ENCODE data around the gene ZNF469. TPM values are rescaled to one million over a fixed set of nuclear protein-coding genes. Genes with fewer than 3 reads are reported as not detected.

ZNF469 gene
- total RNA-seq, 3 donors from 2014 or later (not counting 1 experiment from before 2014, with no cell fraction given) = 4.5 to 5.8 (median 4.9) TPM

GRCh38 chr16:88400186-88400585, 17.4 kb downstream of the ZNF469 start:
- H3K4me3 Mint-ChIP-seq = no peak overlapping the region
- 96% methylated on average over 9 of the region's 9 CpGs for whole genome bisulfite sequencing (ENCODE audit: insufficient coverage)
- H3K36me3 Mint-ChIP-seq = no peaks in the 10 kb centered on the region
- Histone ChIP-seq H3K4me1 (ENCODE audit: control insufficient read depth, insufficient read depth, low read length) (peaks cover 5% of the 10 kb centered on the region), H3K9me3 (ENCODE audit: control insufficient read depth, insufficient read depth, low read length) (no peaks in the 10 kb centered on the region), H3K27me3 (ENCODE audit: control insufficient read depth, insufficient read depth, low read length) (peaks cover 2% of the 10 kb centered on the region), H3K4me3 (ENCODE audit: low read length) (no peak overlapping the region), H3K36me3 (ENCODE audit: control insufficient read depth, insufficient read depth, low read length) (no peaks in the 10 kb centered on the region), H3K27ac (ENCODE audit: low read length) (no peak overlapping the region)
- peaks cover 17 to 19% of the 10 kb centered on the region in 2 donors for H3K4me1 Mint-ChIP-seq
- peaks cover 0 to 5% of the 10 kb centered on the region in 2 donors for H3K9me3 Mint-ChIP-seq
- TF ChIP-seq CTCF (IDR thresholded peaks at IDR 0.05) = no peak
- ATAC-seq (no peak), DNase-seq (no peak)
- H3K27ac Mint-ChIP-seq = no peak overlapping the region
- H3K27me3 Mint-ChIP-seq (ENCODE audit: low read depth in 2 of 2) = peaks cover 0 to 10% of the 10 kb centered on the region in 2 donors
- intact Hi-C loops (cut with micrococcal nuclease) = no loop called here

GRCh38 chr16:88401604-88402246, 19.0 kb downstream of the ZNF469 start:
- H3K9me3 ChIP-seq (ENCODE audit: control insufficient read depth, insufficient read depth, low read length) = no peaks in the 10 kb centered on the region
- H3K4me3 ChIP-seq (ENCODE audit: low read length) = no peak overlapping the region
- 65% methylated on average over 2 of the region's 3 CpGs for WGBS (ENCODE audit: insufficient coverage)
- Mint-ChIP-seq H3K9me3 (peaks cover 0 to 5% of the 10 kb centered on the region in 2 donors), H3K27ac (no peak overlapping the region), H3K4me1 (peaks cover 17 to 19% of the 10 kb centered on the region in 2 donors), H3K36me3 (no peaks in the 10 kb centered on the region), H3K27me3 (ENCODE audit: low read depth in 2 of 2) (peaks cover 0 to 10% of the 10 kb centered on the region in 2 donors), H3K4me3 (no peak overlapping the region)
- peaks cover 2% of the 10 kb centered on the region for H3K27me3 ChIP-seq (ENCODE audit: control insufficient read depth, insufficient read depth, low read length)
- peaks cover 5% of the 10 kb centered on the region for H3K4me1 ChIP-seq (ENCODE audit: control insufficient read depth, insufficient read depth, low read length)
- TF ChIP-seq CTCF (IDR thresholded peaks at IDR 0.05) = no peak
- intact Hi-C loops (cut with micrococcal nuclease) = no loop called here
- no peak overlapping the region for H3K27ac ChIP-seq (ENCODE audit: low read length)
- ATAC-seq = no peak
- no peak for DNase-seq
- H3K36me3 ChIP-seq (ENCODE audit: control insufficient read depth, insufficient read depth, low read length) = no peaks in the 10 kb centered on the region

- Mint-ChIP-seq H3K27ac (no peak overlapping the region), H3K9me3 (peaks cover 0 to 5% of the 10 kb centered on the region in 2 donors), H3K4me1 (peaks cover 17 to 22% of the 10 kb centered on the region in 2 donors), H3K4me3 (no peak overlapping the region), H3K36me3 (no peaks in the 10 kb centered on the region), H3K27me3 (ENCODE audit: low read depth in 2 of 2) (peaks cover 0 to 10% of the 10 kb centered on the region in 2 donors)
- DNase-seq (no peak), ATAC-seq (no peak)
- WGBS (ENCODE audit: insufficient coverage) = 80% methylated on average over 24 of the region's 24 CpGs
- Histone ChIP-seq H3K27me3 (ENCODE audit: control insufficient read depth, insufficient read depth, low read length) (peaks cover 2% of the 10 kb centered on the region), H3K27ac (ENCODE audit: low read length) (no peak overlapping the region), H3K9me3 (ENCODE audit: control insufficient read depth, insufficient read depth, low read length) (no peaks in the 10 kb centered on the region), H3K4me3 (ENCODE audit: low read length) (no peak overlapping the region), H3K36me3 (ENCODE audit: control insufficient read depth, insufficient read depth, low read length) (no peaks in the 10 kb centered on the region), H3K4me1 (ENCODE audit: control insufficient read depth, insufficient read depth, low read length) (peaks cover 9% of the 10 kb centered on the region)
- intact Hi-C loops (cut with micrococcal nuclease) = no loop called here
- TF ChIP-seq CTCF (IDR thresholded peaks at IDR 0.05) = no peak
Measured at GRCh38 chr16:88402551-88403240, 19.9 kb downstream of the ZNF469 start.

Measured in natural killer cell (primary cell).